ENCODE results near the gene LRRC8C. TPM values are rescaled to one million over a fixed set of nuclear protein-coding genes. Genes with fewer than 3 reads are reported as not detected.
A peak's percentile ranks its signal among the peaks of the same experiment; 100 is the strongest.

Gene LRRC8C
- total RNA-seq, 1 donor from 2014 or later: 12.6 TPM

GRCh38 chr1:89682611-89683010 lies 49.7 kb downstream of the LRRC8C start:
- H3K9me3 ChIP-seq: no peaks in the 10 kb centered on the region
- intact Hi-C loops (cut with DNase I): no loop called here
- DNase-seq (no peak), ATAC-seq (no peak)
- H3K4me3 ChIP-seq: no peak overlapping the region
- H3K36me3 ChIP-seq: no peaks in the 10 kb centered on the region
- TF ChIP-seq CTCF (IDR thresholded peaks at IDR 0.05): no peak
- H3K27me3 ChIP-seq: no peaks in the 10 kb centered on the region
- H3K4me1 ChIP-seq: no peaks in the 10 kb centered on the region
- no peak overlapping the region for H3K27ac ChIP-seq

- Histone ChIP-seq H3K4me1 (no peaks in the 10 kb centered on the region), H3K4me3 (no peak overlapping the region), H3K27ac (no peak overlapping the region), H3K36me3 (no peaks in the 10 kb centered on the region), H3K9me3 (no peaks in the 10 kb centered on the region), H3K27me3 (no peaks in the 10 kb centered on the region)
- intact Hi-C loops (cut with DNase I): no loop called here
- DNase-seq (no peak), ATAC-seq (no peak)
- TF ChIP-seq CTCF (IDR thresholded peaks at IDR 0.05): no peak
These were observed 52.5 kb downstream of the LRRC8C start for GRCh38 chr1:89685461-89685860.

GRCh38 chr1:89686520-89686919 lies 53.6 kb downstream of the LRRC8C start:
- Histone ChIP-seq H3K4me3 (no peak overlapping the region), H3K27me3 (no peaks in the 10 kb centered on the region), H3K36me3 (no peaks in the 10 kb centered on the region), H3K9me3 (no peaks in the 10 kb centered on the region), H3K4me1 (no peaks in the 10 kb centered on the region), H3K27ac (no peak overlapping the region)
- ATAC-seq (peak; percentile 71), DNase-seq (no peak)
- intact Hi-C loops (cut with DNase I): no loop called here
- TF ChIP-seq CTCF (IDR thresholded peaks at IDR 0.05): no peak

- ATAC-seq (no peak), DNase-seq (no peak)
- TF ChIP-seq CTCF (IDR thresholded peaks at IDR 0.05): no peak
- Histone ChIP-seq H3K4me1 (peaks cover 1% of the 10 kb centered on the region), H3K27ac (no peak overlapping the region), H3K9me3 (no peaks in the 10 kb centered on the region), H3K27me3 (no peaks in the 10 kb centered on the region), H3K36me3 (no peaks in the 10 kb centered on the region), H3K4me3 (no peak overlapping the region)
- intact Hi-C loops (cut with DNase I): no loop called here
These were observed 54.3 kb downstream of the LRRC8C start for GRCh38 chr1:89687254-89687653.

- H3K4me3 ChIP-seq: no peak overlapping the region
- H3K4me1 ChIP-seq: peaks cover 15% of the 10 kb centered on the region
- TF ChIP-seq CTCF (IDR thresholded peaks at IDR 0.05): no peak
- DNase-seq (no peak), ATAC-seq (no peak)
- H3K27me3 ChIP-seq: no peaks in the 10 kb centered on the region
- H3K36me3 ChIP-seq: no peaks in the 10 kb centered on the region
- no peak overlapping the region for H3K27ac ChIP-seq
- H3K9me3 ChIP-seq: no peaks in the 10 kb centered on the region
- intact Hi-C loops (cut with DNase I): no loop called here
These were observed 55.7 kb downstream of the LRRC8C start for GRCh38 chr1:89688607-89689006.

GRCh38 chr1:89689234-89689633 lies 56.3 kb downstream of the LRRC8C start:
- no peak overlapping the region for H3K27ac ChIP-seq
- no peak for ATAC-seq
- peaks cover 21% of the 10 kb centered on the region for H3K4me1 ChIP-seq
- no peak for TF ChIP-seq CTCF (IDR thresholded peaks at IDR 0.05)
- H3K4me3 ChIP-seq: no peak overlapping the region
- intact Hi-C loops (cut with DNase I): no loop called here
- no peak for DNase-seq
- no peaks in the 10 kb centered on the region for H3K27me3 ChIP-seq
- no peaks in the 10 kb centered on the region for H3K9me3 ChIP-seq
- no peaks in the 10 kb centered on the region for H3K36me3 ChIP-seq

Measured in upper lobe of right lung (tissue), 1 donor.